Upper lobe of left lung (tissue), 6 donors: Measurements from ENCODE around the gene SUSD6. TPM values are rescaled to one million over a fixed set of nuclear protein-coding genes. Genes with fewer than 3 reads are reported as not detected.

Source experiments
- ATAC-seq, 2 donors: fragments of 200-7000 bp; cut with Tn5 transposase; one replicate each; pipeline ENCODE4 v1.9.1; 2022; ENCODE audit warnings: mild to moderate bottlenecking in 2 of 2, moderate library complexity in 2 of 2; ENCODE audit not compliant: low FRiP score in 2 of 2
- DNase-seq, 2 donors: peaks; one replicate each; pipeline ENCODE4 v3.0.0-alpha.2; 2019 to 2020
- H3K27ac ChIP-seq, 4 donors: fragments of 200-600 bp; sonication (generic); one replicate each; pipeline ENCODE4 v1.5.1; 2016 to 2019
- H3K27me3 ChIP-seq, 4 donors: fragments of 200-600 bp; sonication (generic); one replicate each; pipeline ENCODE4 v1.5.1; 2017 to 2019
- H3K36me3 ChIP-seq, 4 donors: fragments of 200-600 bp; sonication (generic); one replicate each; pipeline ENCODE4 v1.5.1; 2016 to 2019
- H3K4me1 ChIP-seq, 4 donors: fragments of 200-600 bp; sonication (generic); one replicate each; pipeline ENCODE4 v1.5.1; 2018 to 2019
- H3K4me3 ChIP-seq, 4 donors: fragments of 200-600 bp; sonication (generic); one replicate each; pipeline ENCODE4 v1.5.1; 2017 to 2019; ENCODE audit warnings: mild to moderate bottlenecking in 2 of 4, moderate library complexity in 1 of 4
- H3K9me3 ChIP-seq, 4 donors: fragments of 200-600 bp; sonication (generic); one replicate each; pipeline ENCODE4 v1.5.1; 2018 to 2019
- CTCF ChIP-seq, 6 experiments: fragments of 450-650 bp in 4 of 6; fragments of 200-600 bp in 2 of 6; sonication (generic) in 2 of 6; IDR thresholded peaks; one replicate each; pipeline ENCODE4 v1.5.1; 2016 to 2019; ENCODE audit warnings: antibody characterized with exemption in 6 of 6
- EP300 ChIP-seq, 4 donors: sonication (generic); formaldehyde crosslinking; IDR thresholded peaks; one replicate each; pipeline ENCODE4 v1.5.1; 2017; ENCODE audit warnings: antibody characterized with exemption in 4 of 4, control low read depth in 2 of 4
- POLR2A ChIP-seq, 4 donors: fragments of 450-650 bp; IDR thresholded peaks; one replicate each; pipeline ENCODE4 v1.5.1; 2016 to 2017; ENCODE audit warnings: antibody characterized with exemption in 4 of 4, mild to moderate bottlenecking in 2 of 4
- POLR2AphosphoS5 ChIP-seq, 2 donors: sonication (generic); formaldehyde crosslinking; IDR thresholded peaks; one replicate each; pipeline ENCODE4 v1.5.1; 2017; ENCODE audit warnings: antibody characterized with exemption in 2 of 2
- WGBS, 2 donors: methylation state at CpG; one replicate each; pipeline ENCODE4 v1.1.5; 2017 to 2018; 5-methylcytosine and 5-hydroxymethylcytosine counted together
- total RNA-seq, 6 donors: library from RNA; depleted of rRNA in 4 of 6; stranded (reverse); fragments of >200 nt in 4 of 6; gene quantifications; one replicate each; pipeline versions ENCODE4 v1.1.0 to v1.2.1, GENCODE V29; 2016 to 2021
- donor health status: DM: no; HTN: no; CAD: no; lungs with moderate emphysema.
- donor health status: DM: no; HTN: yes; CAD: no; lungs with severe emphysema.

The SUSD6 gene
- total RNA-seq, 6 donors from 2014 or later = 63.4 to 90.4 (median 81.6) TPM

- H3K27me3 ChIP-seq = peaks cover 0 to 48% (median 33%) of the 10 kb centered on the region in 4 donors
- peaks cover 24 to 38% (median 32%) of the 10 kb centered on the region in 4 donors for H3K4me1 ChIP-seq
- WGBS, 2 donors = 17% methylated on average over 28 to 41 of the region's 62 CpGs
- ATAC-seq (no peak), DNase-seq (peak in 1 of 2 donors; percentile 84)
- peak overlapping the region in 3 of 4 donors; percentile 45 to 52 (median 48) for H3K4me3 ChIP-seq
- H3K27ac ChIP-seq = no peak overlapping the region
- no peaks in the 10 kb centered on the region for H3K9me3 ChIP-seq
- H3K36me3 ChIP-seq = no peaks in the 10 kb centered on the region
- no peak for TF ChIP-seq CTCF (IDR thresholded peaks at IDR 0.05)
- TF ChIP-seq POLR2AphosphoS5 (IDR thresholded peaks at IDR 0.05) = no peak
- TF ChIP-seq EP300 (IDR thresholded peaks at IDR 0.05) = no peak
- no peak for TF ChIP-seq POLR2A (IDR thresholded peaks at IDR 0.05)
Measured at GRCh38 chr14:69571449-69572029, 39.9 kb upstream of the SUSD6 start.

- no peak for TF ChIP-seq POLR2A (IDR thresholded peaks at IDR 0.05)
- peak in 1 of 6 experiments; percentile 24 for TF ChIP-seq CTCF (IDR thresholded peaks at IDR 0.05)
- ATAC-seq (peak in 1 of 2 donors; percentile 40), DNase-seq (peak in 1 of 2 donors; percentile 91)
- no peaks in the 10 kb centered on the region for H3K9me3 ChIP-seq
- WGBS, 2 donors = 29% methylated on average over 38 of the region's 112 CpGs; no CpG with 5 or more reads in 1 of the 2 donors
- peak overlapping the region in 3 of 4 donors; percentile 45 to 52 (median 48) for H3K4me3 ChIP-seq
- H3K27me3 ChIP-seq = peaks cover 0 to 49% (median 35%) of the 10 kb centered on the region in 4 donors
- H3K27ac ChIP-seq = no peak overlapping the region
- H3K4me1 ChIP-seq = peaks cover 24 to 38% (median 32%) of the 10 kb centered on the region in 4 donors
- no peaks in the 10 kb centered on the region for H3K36me3 ChIP-seq
Measured at GRCh38 chr14:69572030-69572840, 39.2 kb upstream of the SUSD6 start.

GRCh38 chr14:69572841-69573135 is 38.6 kb upstream of the SUSD6 start:
- Histone ChIP-seq H3K27me3 (peaks cover 0 to 49% (median 35%) of the 10 kb centered on the region in 4 donors), H3K27ac (no peak overlapping the region), H3K9me3 (no peaks in the 10 kb centered on the region), H3K4me1 (peaks cover 24 to 38% (median 32%) of the 10 kb centered on the region in 4 donors), H3K4me3 (peak overlapping the region in 2 of 4 donors; percentile 48 to 52), H3K36me3 (no peaks in the 10 kb centered on the region)
- no peak for DNase-seq
- TF ChIP-seq EP300 (IDR thresholded peaks at IDR 0.05) = no peak
- ATAC-seq = no peak
- 59% methylated on average over 14 of the region's 40 CpGs; no CpG with 5 or more reads in 1 of the 2 donors for WGBS, 2 donors

GRCh38 chr14:69573205-69573830 is 38.1 kb upstream of the SUSD6 start:
- ATAC-seq (peak in 1 of 2 donors; percentile 12), DNase-seq (peak in 1 of 2 donors; percentile 83)
- peak overlapping the region in 2 of 4 donors; percentile 20 to 29 for H3K4me3 ChIP-seq
- no peaks in the 10 kb centered on the region for H3K36me3 ChIP-seq
- 19 to 47% methylated on average over 14 to 31 of the region's 51 CpGs for WGBS, 2 donors
- peaks cover 0 to 49% (median 35%) of the 10 kb centered on the region in 4 donors for H3K27me3 ChIP-seq
- H3K4me1 ChIP-seq = peaks cover 24 to 38% (median 32%) of the 10 kb centered on the region in 4 donors
- no peak overlapping the region for H3K27ac ChIP-seq
- no peak for TF ChIP-seq POLR2AphosphoS5 (IDR thresholded peaks at IDR 0.05)
- no peak for TF ChIP-seq EP300 (IDR thresholded peaks at IDR 0.05)
- TF ChIP-seq POLR2A (IDR thresholded peaks at IDR 0.05) = no peak
- no peak for TF ChIP-seq CTCF (IDR thresholded peaks at IDR 0.05)
- H3K9me3 ChIP-seq = no peaks in the 10 kb centered on the region

GRCh38 chr14:69573831-69574262 is 37.5 kb upstream of the SUSD6 start:
- DNase-seq (peak in 1 of 2 donors; percentile 70), ATAC-seq (no peak)
- Histone ChIP-seq H3K27me3 (peaks cover 0 to 49% (median 35%) of the 10 kb centered on the region in 4 donors), H3K4me3 (peak overlapping the region in 1 of 4 donors; percentile 6), H3K9me3 (no peaks in the 10 kb centered on the region), H3K4me1 (peaks cover 24 to 38% (median 32%) of the 10 kb centered on the region in 4 donors), H3K36me3 (no peaks in the 10 kb centered on the region), H3K27ac (no peak overlapping the region)
- TF ChIP-seq POLR2AphosphoS5 (IDR thresholded peaks at IDR 0.05) (no peak), EP300 (IDR thresholded peaks at IDR 0.05) (no peak), POLR2A (IDR thresholded peaks at IDR 0.05) (no peak), CTCF (IDR thresholded peaks at IDR 0.05) (no peak)
- WGBS, 2 donors = 8 to 10% methylated on average over 15 of the region's 15 CpGs
